Measurements from ENCODE around the gene LPCAT3. TPM values are rescaled to one million over a fixed set of nuclear protein-coding genes. Genes with fewer than 3 reads are reported as not detected.
"Not testable (repeated sequence)": the region's sequence is repeated elsewhere in the genome, so short reads cannot be mapped to it uniquely, and the experiment has no call there.

LPCAT3 gene
- polyA plus RNA-seq, 2 of the 4 experiments (the other 2 are of a cell fraction), result 42.8 to 53.4 TPM

DNA sequence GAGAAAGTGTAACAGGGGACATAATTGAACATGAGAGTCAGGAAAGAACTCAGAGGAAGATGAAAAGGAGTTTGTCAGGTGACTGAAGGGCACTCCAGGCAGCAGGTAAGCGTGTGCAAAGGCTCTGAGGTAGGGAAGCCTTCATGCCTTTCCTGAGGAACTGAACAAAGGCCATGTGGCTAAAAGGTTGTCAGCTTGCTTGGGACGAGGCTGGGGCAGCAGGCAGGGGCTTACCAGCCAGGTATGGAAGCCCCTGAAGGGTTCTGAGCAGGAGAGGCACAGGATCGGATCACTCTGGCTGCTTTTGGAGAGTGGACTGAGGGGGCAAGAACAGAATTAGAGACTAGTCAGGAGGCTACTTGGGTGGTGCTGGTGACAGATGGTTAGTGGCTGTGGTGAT is 5.2 kb downstream of the LPCAT3 start:
- H3K4me2 ChIP-seq, result no peak overlapping the region
- TF ChIP-seq EP300 (IDR thresholded peaks at IDR 0.05) (no peak), EHF (CRISPR knock-in tag; IDR thresholded peaks at IDR 0.05) (no peak), NPAS2 (CRISPR knock-in tag; IDR thresholded peaks at IDR 0.05; ENCODE audit: borderline replicate concordance) (no peak), EHMT2 (IDR thresholded peaks at IDR 0.05; ENCODE audit: low read depth) (no peak), GATA3 (IDR thresholded peaks at IDR 0.05; ENCODE audit: borderline replicate concordance) (no peak), SREBF2 (IDR thresholded peaks at IDR 0.05) (no peak), ZSCAN20 (CRISPR knock-in tag; IDR thresholded peaks at IDR 0.05) (no peak), NFE2L2 (conservative IDR thresholded peaks at IDR 0.05; ENCODE audit: low read length) (no peak), CBX2 (IDR thresholded peaks at IDR 0.05; ENCODE audit: borderline replicate concordance, low read depth) (no peak), TFCP2L1 (CRISPR knock-in tag; IDR thresholded peaks at IDR 0.05) (no peak), ZFP36 (IDR thresholded peaks at IDR 0.05; ENCODE audit: borderline replicate concordance, partially characterized antibody) (no peak), HDAC2 (IDR thresholded peaks at IDR 0.05) (no peak), MYC (IDR thresholded peaks at IDR 0.05; ENCODE audit: borderline replicate concordance, low read length) (no peak), TP53 (CRISPR knock-in tag; IDR thresholded peaks at IDR 0.05) (no peak), FOSL2 (IDR thresholded peaks at IDR 0.05) (no peak), FOSL2 (CRISPR knock-in tag; IDR thresholded peaks at IDR 0.05) (no peak), POLR2A (IDR thresholded peaks at IDR 0.05; ENCODE audit: low read length) (no peak), JUN (IDR thresholded peaks at IDR 0.05) (no peak), FOXS1 (CRISPR knock-in tag; IDR thresholded peaks at IDR 0.05) (no peak)
- TF ChIP-seq, protein P1, sequence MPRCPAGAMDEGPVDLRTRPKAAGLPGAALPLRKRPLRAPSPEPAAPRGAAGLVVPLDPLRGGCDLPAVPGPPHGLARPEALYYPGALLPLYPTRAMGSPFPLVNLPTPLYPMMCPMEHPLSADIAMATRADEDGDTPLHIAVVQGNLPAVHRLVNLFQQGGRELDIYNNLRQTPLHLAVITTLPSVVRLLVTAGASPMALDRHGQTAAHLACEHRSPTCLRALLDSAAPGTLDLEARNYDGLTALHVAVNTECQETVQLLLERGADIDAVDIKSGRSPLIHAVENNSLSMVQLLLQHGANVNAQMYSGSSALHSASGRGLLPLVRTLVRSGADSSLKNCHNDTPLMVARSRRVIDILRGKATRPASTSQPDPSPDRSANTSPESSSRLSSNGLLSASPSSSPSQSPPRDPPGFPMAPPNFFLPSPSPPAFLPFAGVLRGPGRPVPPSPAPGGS (IDR thresholded peaks at IDR 0.05), result no peak
- no peak for DNase-seq (ENCODE audit: low read depth in 1 of 2, low spot score in 1 of 2)
- ATAC-seq, result no peak
- 100% methylated on average over 3 of the region's 3 CpGs for WGBS (ENCODE audit: missing lambda C conversion rate)
- CTCF ChIA-PET, result interaction anchor here (1.2 to 1.9 kb wide), 4 partner anchors 8 to 48 kb away, joined by 3 to 6 read pairs (median 4); partner anchors contain the start of gene C1S
- H3K4me3 ChIP-seq, result no peak overlapping the region
- no peak for FAIRE-seq
- H3K27ac ChIP-seq, result no peak overlapping the region
- POLR2A ChIA-PET, result no interaction called here
- H3K9me3 ChIP-seq, result no peaks in the 10 kb centered on the region
- H3K4me1 ChIP-seq, result peaks cover 20% of the 10 kb centered on the region

DNA sequence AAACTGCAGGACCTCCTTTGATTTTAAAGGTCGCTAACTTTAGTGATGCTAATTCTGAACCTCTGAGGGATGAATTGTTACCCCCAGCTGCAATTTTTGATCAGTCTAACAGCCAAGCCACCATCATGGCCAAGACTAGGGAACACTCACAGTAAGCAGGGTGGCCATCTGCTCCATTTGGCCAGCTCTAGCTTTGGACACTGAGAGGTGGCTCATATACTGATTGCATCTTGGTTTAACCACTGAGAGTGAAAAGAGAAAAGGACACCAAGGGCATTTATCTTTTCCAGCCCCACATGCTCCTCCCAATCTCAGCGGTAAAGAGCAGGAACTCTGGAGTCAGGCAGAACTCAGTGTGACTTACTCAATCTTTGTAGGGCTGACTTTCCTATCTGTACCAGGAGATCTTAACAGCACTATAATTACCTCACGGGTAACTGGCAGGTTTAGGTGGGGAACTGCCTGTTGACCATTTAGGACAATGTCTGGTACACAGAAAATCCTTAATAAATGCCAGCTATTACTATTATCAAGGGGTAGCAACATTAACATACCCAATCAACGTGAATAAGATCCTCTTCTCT is 6.2 kb downstream of the LPCAT3 start:
- Histone ChIP-seq H3K4me2 (no peak overlapping the region), H3K4me3 (no peak overlapping the region), H3K9me3 (no peaks in the 10 kb centered on the region), H3K27ac (no peak overlapping the region), H3K4me1 (peaks cover 16% of the 10 kb centered on the region)
- ChIA-PET POLR2A (no interaction called here), CTCF (interaction anchor here (0.7 to 3.2 kb wide), 5 partner anchors 13 to 97 kb away, joined by 3 to 10 read pairs (median 4); partner anchors contain the start of gene C1RL)
- no peak for ATAC-seq
- WGBS (ENCODE audit: missing lambda C conversion rate), result 89% methylated on average over 4 of the region's 4 CpGs
- FAIRE-seq, result no peak
- no peak for TF ChIP-seq ZFP36 (IDR thresholded peaks at IDR 0.05; ENCODE audit: borderline replicate concordance, partially characterized antibody)
- TF ChIP-seq CHD4 (IDR thresholded peaks at IDR 0.05; ENCODE audit: borderline replicate concordance), result no peak
- no peak for TF ChIP-seq NPAS2 (CRISPR knock-in tag; IDR thresholded peaks at IDR 0.05; ENCODE audit: borderline replicate concordance)
- no peak for TF ChIP-seq REST (IDR thresholded peaks at IDR 0.05)
- no peak for TF ChIP-seq RFX5 (IDR thresholded peaks at IDR 0.05)
- TF ChIP-seq ESRRA (IDR thresholded peaks at IDR 0.05; ENCODE audit: borderline replicate concordance, low read length), result no peak
- TF ChIP-seq ZSCAN20 (CRISPR knock-in tag; IDR thresholded peaks at IDR 0.05), result no peak
- TF ChIP-seq MAX (IDR thresholded peaks at IDR 0.05), result no peak
- TF ChIP-seq PBX3 (IDR thresholded peaks at IDR 0.05), result no peak
- TF ChIP-seq CEBPB (IDR thresholded peaks at IDR 0.05), result no peak
- no peak for TF ChIP-seq HEYL (CRISPR knock-in tag; IDR thresholded peaks at IDR 0.05)
- no peak for TF ChIP-seq RCOR1 (IDR thresholded peaks at IDR 0.05; ENCODE audit: low read depth, low read length)
- no peak for DNase-seq (ENCODE audit: low read depth in 1 of 2, low spot score in 1 of 2)

DNA sequence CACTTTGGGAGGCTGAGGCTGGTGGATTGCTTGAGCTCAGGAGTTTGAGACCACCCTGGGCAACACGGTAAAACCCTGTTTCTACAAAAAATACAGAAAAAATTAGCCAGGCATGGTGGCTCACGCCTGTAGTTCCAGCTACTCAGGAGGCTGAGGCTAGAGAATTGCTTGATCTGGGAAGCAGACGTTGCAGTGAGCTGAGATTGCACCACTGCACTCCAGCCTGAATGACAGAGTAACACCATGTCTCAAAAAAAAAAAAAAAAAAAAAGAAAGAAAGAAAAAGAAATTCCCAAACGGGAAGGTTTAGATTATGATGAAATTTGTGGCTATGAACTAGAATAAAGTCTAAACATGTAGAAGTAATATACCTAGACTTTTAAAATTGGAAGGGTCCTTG is 6.9 kb downstream of the LPCAT3 start:
- POLR2A ChIA-PET; H3K27ac ChIP-seq; FAIRE-seq; ATAC-seq; H3K9me3 ChIP-seq; H3K4me2 ChIP-seq; DNase-seq (ENCODE audit: low read depth in 1 of 2, low spot score in 1 of 2); H3K4me3 ChIP-seq: not testable (repeated sequence)
- peaks cover 10% of the 10 kb centered on the region for H3K4me1 ChIP-seq
- CTCF ChIA-PET, result interaction anchor here (1.3 to 3.2 kb wide), 3 partner anchors 12 to 97 kb away, joined by 3 to 10 read pairs (median 6); no protein-coding TSS in a partner anchor
- 87% methylated on average over 4 of the region's 4 CpGs for WGBS (ENCODE audit: missing lambda C conversion rate)
